GM18858 (cell line): ENCODE measurements around the gene GOLGA8M.
"Not testable (repeated sequence)": the region's sequence is repeated elsewhere in the genome, so short reads cannot be mapped to it uniquely, and the experiment has no call there.

ENCODE experiments used
- ATAC-seq: cut with Tn5 transposase; IDR thresholded peaks from one replicate; pipeline ENCODE4 v1.9.1; 2021; ENCODE audit not compliant: unreplicated experiment

GOLGA8M gene

GRCh38 chr15:28712270-28712669 is at the start of gene GOLGA8M:
TSS of gene GOLGA8M (minus strand) at chr15:28712421. CDS start at chr15:28712323, 98 bp downstream.
- ATAC-seq, result not testable (repeated sequence)

GRCh38 chr15:28742890-28743289 is 30.7 kb upstream of the GOLGA8M start:
- not testable (repeated sequence) for ATAC-seq

- peak; percentile 72 for ATAC-seq
Measured at GRCh38 chr15:28738590-28739292, 26.5 kb upstream of the GOLGA8M start.

- not testable (repeated sequence) for ATAC-seq
Measured at GRCh38 chr15:28738200-28738561, 26.0 kb upstream of the GOLGA8M start.

GRCh38 chr15:28737521-28738199 is 25.4 kb upstream of the GOLGA8M start:
- peak; percentile 25 for ATAC-seq

GRCh38 chr15:28728061-28728460 is 15.8 kb upstream of the GOLGA8M start:
- ATAC-seq, result not testable (repeated sequence)

GRCh38 chr15:28727026-28727425 is 14.8 kb upstream of the GOLGA8M start:
- ATAC-seq, result not testable (repeated sequence)

GRCh38 chr15:28726102-28726501 is 13.9 kb upstream of the GOLGA8M start:
- no peak for ATAC-seq

GRCh38 chr15:28725556-28725955 is 13.3 kb upstream of the GOLGA8M start:
- ATAC-seq, result no peak

- ATAC-seq, result not testable (repeated sequence)
Measured at GRCh38 chr15:28723986-28724385, 11.8 kb upstream of the GOLGA8M start.

- ATAC-seq, result not testable (repeated sequence)
Measured at GRCh38 chr15:28719626-28720025, 7.4 kb upstream of the GOLGA8M start.

GRCh38 chr15:28718576-28718975 is 6.4 kb upstream of the GOLGA8M start:
- ATAC-seq, result not testable (repeated sequence)

GRCh38 chr15:28714176-28714575 is 2.0 kb upstream of the GOLGA8M start:
- ATAC-seq, result not testable (repeated sequence)

GRCh38 chr15:28703927-28704326 is 8.3 kb downstream of the GOLGA8M start:
- not testable (repeated sequence) for ATAC-seq

- not testable (repeated sequence) for ATAC-seq
Measured at GRCh38 chr15:28702427-28702826, 9.8 kb downstream of the GOLGA8M start.

GRCh38 chr15:28694006-28694751 is 18.0 kb downstream of the GOLGA8M start:
- ATAC-seq, result not testable (repeated sequence)

GRCh38 chr15:28693021-28693420 is 19.2 kb downstream of the GOLGA8M start:
- ATAC-seq, result not testable (repeated sequence)

- not testable (repeated sequence) for ATAC-seq
Measured at GRCh38 chr15:28673533-28673932, 38.7 kb downstream of the GOLGA8M start.

GRCh38 chr15:28672122-28672521 is 40.1 kb downstream of the GOLGA8M start:
- ATAC-seq, result not testable (repeated sequence)

GRCh38 chr15:28666402-28666801 is 45.8 kb downstream of the GOLGA8M start:
- ATAC-seq, result not testable (repeated sequence)

GRCh38 chr15:28664575-28664974 is 47.6 kb downstream of the GOLGA8M start:
- ATAC-seq, result not testable (repeated sequence)
